Mucosa of rectum (tissue), 2 donors: ENCODE results near the gene SYT17.

Experiments used
- H3K27ac ChIP-seq, 2 donors: one replicate each; pipeline ENCODE4 v1.7.0; 2013; ENCODE audit warnings: inconsistent platforms in 2 of 2, low read depth in 2 of 2, low read length in 2 of 2
- H3K27me3 ChIP-seq, 2 donors: one replicate each; pipeline ENCODE4 v1.7.0; 2013; ENCODE audit warnings: low read length in 2 of 2; ENCODE audit not compliant: control insufficient read depth in 2 of 2, insufficient read depth in 2 of 2
- H3K36me3 ChIP-seq, 2 donors: one replicate each; pipeline ENCODE4 v1.7.0; 2013; ENCODE audit warnings: low read length in 2 of 2; ENCODE audit not compliant: control insufficient read depth in 2 of 2, insufficient read depth in 2 of 2
- H3K4me1 ChIP-seq, 2 donors: one replicate each; pipeline ENCODE4 v1.7.0; 2013; ENCODE audit warnings: low read length in 2 of 2, mild to moderate bottlenecking in 1 of 2; ENCODE audit not compliant: control insufficient read depth in 2 of 2, insufficient read depth in 2 of 2
- H3K4me3 ChIP-seq, 2 donors: one replicate each; pipeline ENCODE4 v1.7.0; 2013; ENCODE audit warnings: low read length in 2 of 2
- H3K9ac ChIP-seq, 2 donors: one replicate each; pipeline ENCODE4 v1.7.0; 2013; ENCODE audit warnings: low read length in 2 of 2, low read depth in 1 of 2, mild to moderate bottlenecking in 1 of 2
- H3K9me3 ChIP-seq, 2 donors: one replicate each; pipeline ENCODE4 v1.7.0; 2013; ENCODE audit warnings: low read length in 2 of 2; ENCODE audit not compliant: control insufficient read depth in 2 of 2
- donor health status: healthy.
- donor health status: Normal muscosa, but diverticular disease.

Gene SYT17

GRCh38 chr16:19305443-19305842 is 137.4 kb downstream of the SYT17 start:
- no peaks in the 10 kb centered on the region for H3K9me3 ChIP-seq
- no peaks in the 10 kb centered on the region for H3K27me3 ChIP-seq
- H3K36me3 ChIP-seq: no peaks in the 10 kb centered on the region
- no peak overlapping the region for H3K27ac ChIP-seq
- no peaks in the 10 kb centered on the region for H3K4me1 ChIP-seq
- no peak overlapping the region for H3K9ac ChIP-seq
- H3K4me3 ChIP-seq: no peak overlapping the region

GRCh38 chr16:19307587-19308241 is 139.7 kb downstream of the SYT17 start:
- Histone ChIP-seq H3K27ac (no peak overlapping the region), H3K4me1 (no peaks in the 10 kb centered on the region), H3K4me3 (no peak overlapping the region), H3K36me3 (no peaks in the 10 kb centered on the region), H3K9ac (no peak overlapping the region), H3K27me3 (no peaks in the 10 kb centered on the region), H3K9me3 (no peaks in the 10 kb centered on the region)

- Histone ChIP-seq H3K4me3 (no peak overlapping the region), H3K9ac (no peak overlapping the region)
These were observed 140.4 kb downstream of the SYT17 start for GRCh38 chr16:19308392-19308791.

GRCh38 chr16:19309178-19309577 is 141.1 kb downstream of the SYT17 start:
- Histone ChIP-seq H3K27me3 (no peaks in the 10 kb centered on the region), H3K4me3 (no peak overlapping the region), H3K27ac (no peak overlapping the region), H3K4me1 (no peaks in the 10 kb centered on the region), H3K36me3 (no peaks in the 10 kb centered on the region), H3K9me3 (no peaks in the 10 kb centered on the region), H3K9ac (no peak overlapping the region)

More at GRCh38 chr16:19308392-19308791, 140.4 kb downstream of the SYT17 start:
- H3K27me3 ChIP-seq: no peaks in the 10 kb centered on the region
- H3K4me1 ChIP-seq: no peaks in the 10 kb centered on the region
- H3K36me3 ChIP-seq: no peaks in the 10 kb centered on the region
- H3K9me3 ChIP-seq: no peaks in the 10 kb centered on the region
- no peak overlapping the region for H3K27ac ChIP-seq

GRCh38 chr16:19314718-19315425 is 146.8 kb downstream of the SYT17 start:
- no peaks in the 10 kb centered on the region for H3K27me3 ChIP-seq
- no peaks in the 10 kb centered on the region for H3K36me3 ChIP-seq
- H3K9ac ChIP-seq: no peak overlapping the region
- H3K4me1 ChIP-seq: no peaks in the 10 kb centered on the region
- no peaks in the 10 kb centered on the region for H3K9me3 ChIP-seq
- H3K4me3 ChIP-seq: no peak overlapping the region
- no peak overlapping the region for H3K27ac ChIP-seq

- Histone ChIP-seq H3K4me1 (no peaks in the 10 kb centered on the region), H3K9ac (no peak overlapping the region), H3K27me3 (no peaks in the 10 kb centered on the region), H3K9me3 (no peaks in the 10 kb centered on the region), H3K4me3 (no peak overlapping the region), H3K36me3 (no peaks in the 10 kb centered on the region), H3K27ac (no peak overlapping the region)
These were observed 147.9 kb downstream of the SYT17 start for GRCh38 chr16:19315889-19316433.

- H3K4me3 ChIP-seq: no peak overlapping the region
- no peaks in the 10 kb centered on the region for H3K27me3 ChIP-seq
- H3K27ac ChIP-seq: no peak overlapping the region
- H3K9ac ChIP-seq: no peak overlapping the region
- no peaks in the 10 kb centered on the region for H3K9me3 ChIP-seq
- no peaks in the 10 kb centered on the region for H3K4me1 ChIP-seq
- H3K36me3 ChIP-seq: no peaks in the 10 kb centered on the region
These were observed 148.8 kb downstream of the SYT17 start for GRCh38 chr16:19316846-19317245.
